CD14-positive monocyte (primary cell): ENCODE results near the gene CNTNAP5. TPM values are rescaled to one million over a fixed set of nuclear protein-coding genes. Genes with fewer than 3 reads are reported as not detected.

Experiments
- DNase-seq, 3 donors: peaks; one replicate each; pipeline ENCODE4 v3.0.0-alpha.2; 2011 to 2022
- H2AFZ ChIP-seq: 2 replicates; pipeline ENCODE4 v1.6.0; 2012; ENCODE audit warnings: mild to moderate bottlenecking, low read depth, low read length, inconsistent platforms; ENCODE audit not compliant: insufficient read depth, poor library complexity, severe bottlenecking
- H3K27ac ChIP-seq, 2 donors: 1 replicate in 1 of 2; 2 replicates in 1 of 2; pipeline ENCODE4 v1.5.1; 2012 to 2013; ENCODE audit warnings: low read length in 2 of 2, control low read depth in 1 of 2, inconsistent platforms in 1 of 2, low read depth in 1 of 2, mild to moderate bottlenecking in 1 of 2
- H3K27me3 ChIP-seq, 2 donors: one replicate each; pipeline versions ENCODE4 v1.6.0 to v1.6.1; 2011 to 2013; ENCODE audit warnings: low read length in 2 of 2; ENCODE audit not compliant: control insufficient read depth in 2 of 2, insufficient read depth in 2 of 2
- H3K36me3 ChIP-seq, 2 donors: replicated peaks in 1 of 2; 1 replicate in 1 of 2; 2 replicates in 1 of 2; pipeline versions ENCODE4 v1.5.1 to v1.6.1; 2012 to 2013; ENCODE audit warnings: low read length in 2 of 2, control low read depth in 1 of 2, inconsistent platforms in 1 of 2, mild to moderate bottlenecking in 1 of 2; ENCODE audit not compliant: insufficient read depth in 2 of 2, control insufficient read depth in 1 of 2
- H3K4me1 ChIP-seq, 2 donors: 1 replicate in 1 of 2; 2 replicates in 1 of 2; pipeline versions ENCODE4 v1.5.1 to v1.6.1; 2012 to 2013; ENCODE audit warnings: low read length in 2 of 2, control low read depth in 1 of 2, inconsistent platforms in 1 of 2, mild to moderate bottlenecking in 1 of 2, moderate library complexity in 1 of 2; ENCODE audit not compliant: insufficient read depth in 2 of 2, control insufficient read depth in 1 of 2
- H3K4me2 ChIP-seq: replicated peaks from 2 replicates; pipeline ENCODE3; 2012; ENCODE audit warnings: low read length, moderate library complexity, mild to moderate bottlenecking; ENCODE audit not compliant: poor library complexity, severe bottlenecking; ENCODE audit errors: extremely low read depth
- H3K4me3 ChIP-seq, 3 experiments: fragments of 200-600 bp in 1 of 3; sonication (generic) in 1 of 3; replicated peaks in 1 of 3; 1 replicate in 2 of 3; 2 replicates in 1 of 3; pipeline ENCODE4 v1.5.1; 2011 to 2013; ENCODE audit warnings: low read length in 3 of 3, mild to moderate bottlenecking in 3 of 3, control low read depth in 2 of 3, low read depth in 2 of 3, inconsistent platforms in 1 of 3, moderate library complexity in 1 of 3
- H3K79me2 ChIP-seq: 2 replicates; pipeline ENCODE4 v1.6.0; 2012; ENCODE audit warnings: mild to moderate bottlenecking, control low read depth, inconsistent platforms, low read length, moderate library complexity; ENCODE audit not compliant: insufficient read depth
- H3K9ac ChIP-seq: 2 replicates; pipeline ENCODE4 v1.6.0; 2017; ENCODE audit warnings: low read length, mild to moderate bottlenecking; ENCODE audit not compliant: insufficient read depth, poor library complexity, severe bottlenecking
- H3K9me3 ChIP-seq, 2 donors: replicated peaks in 1 of 2; 1 replicate in 1 of 2; 2 replicates in 1 of 2; pipeline versions ENCODE4 v1.5.1 to v1.6.1; 2012 to 2013; ENCODE audit warnings: low read length in 2 of 2, control low read depth in 1 of 2; ENCODE audit not compliant: control insufficient read depth in 1 of 2, insufficient read depth in 1 of 2
- H4K20me1 ChIP-seq: 2 replicates; pipeline ENCODE4 v1.6.0; 2012; ENCODE audit warnings: mild to moderate bottlenecking, low read length, control low read depth, moderate library complexity; ENCODE audit not compliant: insufficient read depth
- H3K27ac Mint-ChIP-seq, 7 donors: one replicate each; pipeline ENCODE4 v1.8.0; 2020; ENCODE audit warnings: mild to moderate bottlenecking in 7 of 7, mixed read lengths in 7 of 7, moderate library complexity in 6 of 7, inconsistent platforms in 2 of 7
- H3K27me3 Mint-ChIP-seq, 3 donors: one replicate each; pipeline ENCODE4 v1.8.0; 2021 to 2022; ENCODE audit warnings: low read depth in 3 of 3, mild to moderate bottlenecking in 3 of 3, mixed read lengths in 3 of 3, moderate library complexity in 3 of 3, inconsistent platforms in 1 of 3
- H3K36me3 Mint-ChIP-seq, 2 donors: one replicate each; pipeline ENCODE4 v1.8.0; 2020; ENCODE audit warnings: mixed read lengths in 2 of 2, inconsistent platforms in 1 of 2, mild to moderate bottlenecking in 1 of 2
- H3K4me1 Mint-ChIP-seq: one replicate; pipeline ENCODE4 v1.8.0; 2020; ENCODE audit warnings: mild to moderate bottlenecking, mixed read lengths
- H3K4me3 Mint-ChIP-seq, 2 donors: one replicate each; pipeline ENCODE4 v1.8.0; 2020; ENCODE audit warnings: mild to moderate bottlenecking in 2 of 2, mixed read lengths in 2 of 2, moderate library complexity in 1 of 2
- H3K9me3 Mint-ChIP-seq, 7 donors: one replicate each; pipeline ENCODE4 v1.8.0; 2020 to 2022; ENCODE audit warnings: mixed read lengths in 7 of 7, mild to moderate bottlenecking in 6 of 7, moderate library complexity in 6 of 7, inconsistent platforms in 2 of 7
- WGBS: methylation state at CpG from one replicate; pipeline ENCODE4 v1.1.5; 2013; ENCODE audit warnings: missing lambda C conversion rate; ENCODE audit not compliant: insufficient coverage; 5-methylcytosine and 5-hydroxymethylcytosine counted together
- intact Hi-C, 2 donors: fragments of 100-400 bp; cut with micrococcal nuclease; formaldehyde crosslinking; loops; one replicate each; pipeline versions ENCODE4 v1.15.0 to v1.15.1; 2023
- polyA plus RNA-seq, 3 donors: library from polyadenylated mRNA; depleted of rRNA in 1 of 3; unstranded in 2 of 3; stranded (reverse) in 1 of 3; fragments of 300-500 nt in 2 of 3; fragments of >200 nt in 1 of 3; fragmentation: Illumina TruSeq in 2 of 3; gene quantifications; 1 replicate in 2 of 3; 2 replicates in 1 of 3; pipeline ENCODE4 v1.2.3, GENCODE V29; 2012 to 2021
- TF ChIP-seq, protein P1 (sequence below): fragments of 200-600 bp; IDR thresholded peaks from one replicate; pipeline ENCODE4 v1.8.0; 2022; ENCODE audit warnings: antibody characterized with exemption, mild to moderate bottlenecking

The CNTNAP5 gene
- polyA plus RNA-seq, 3 donors: not detected

DNA sequence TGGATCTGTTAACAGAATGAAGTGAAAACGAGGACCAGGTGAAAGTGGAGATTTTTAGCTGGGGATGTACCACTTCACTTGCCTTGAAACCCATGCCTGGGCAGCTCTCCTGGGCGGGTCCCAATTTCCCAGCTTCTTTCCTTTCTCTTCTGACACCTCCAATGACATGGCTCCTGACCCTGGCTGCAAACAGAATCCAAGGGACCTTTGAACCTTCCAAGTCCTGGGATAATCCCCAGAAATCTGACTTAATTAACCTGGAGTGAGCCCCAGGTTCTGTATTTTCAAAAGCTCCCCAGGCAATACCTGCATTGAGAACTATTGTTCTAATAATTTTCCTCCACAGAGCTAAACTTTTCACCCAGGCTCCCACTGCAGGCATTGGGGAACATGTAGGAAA lies 495.9 kb downstream of the CNTNAP5 start:
- Mint-ChIP-seq H3K27me3 (peaks cover 0 to 2% (median 0%) of the 10 kb centered on the region in 3 donors), H3K36me3 (no peaks in the 10 kb centered on the region), H3K9me3 (peaks cover 3 to 22% (median 10%) of the 10 kb centered on the region in 7 donors), H3K4me1 (no peaks in the 10 kb centered on the region), H3K27ac (no peak overlapping the region), H3K4me3 (no peak overlapping the region)
- intact Hi-C loops: no loop called here
- Histone ChIP-seq H3K79me2 (no peaks in the 10 kb centered on the region), H3K27me3 (no peaks in the 10 kb centered on the region), H2AFZ (no peak overlapping the region), H3K36me3 (no peaks in the 10 kb centered on the region), H3K4me3 (no peak overlapping the region), H3K4me2 (no peak overlapping the region), H3K27ac (no peak overlapping the region), H3K9me3 (peaks cover 5 to 14% of the 10 kb centered on the region in 2 donors), H4K20me1 (no peaks in the 10 kb centered on the region), H3K4me1 (no peaks in the 10 kb centered on the region), H3K9ac (no peak overlapping the region)
- TF ChIP-seq, protein P1, sequence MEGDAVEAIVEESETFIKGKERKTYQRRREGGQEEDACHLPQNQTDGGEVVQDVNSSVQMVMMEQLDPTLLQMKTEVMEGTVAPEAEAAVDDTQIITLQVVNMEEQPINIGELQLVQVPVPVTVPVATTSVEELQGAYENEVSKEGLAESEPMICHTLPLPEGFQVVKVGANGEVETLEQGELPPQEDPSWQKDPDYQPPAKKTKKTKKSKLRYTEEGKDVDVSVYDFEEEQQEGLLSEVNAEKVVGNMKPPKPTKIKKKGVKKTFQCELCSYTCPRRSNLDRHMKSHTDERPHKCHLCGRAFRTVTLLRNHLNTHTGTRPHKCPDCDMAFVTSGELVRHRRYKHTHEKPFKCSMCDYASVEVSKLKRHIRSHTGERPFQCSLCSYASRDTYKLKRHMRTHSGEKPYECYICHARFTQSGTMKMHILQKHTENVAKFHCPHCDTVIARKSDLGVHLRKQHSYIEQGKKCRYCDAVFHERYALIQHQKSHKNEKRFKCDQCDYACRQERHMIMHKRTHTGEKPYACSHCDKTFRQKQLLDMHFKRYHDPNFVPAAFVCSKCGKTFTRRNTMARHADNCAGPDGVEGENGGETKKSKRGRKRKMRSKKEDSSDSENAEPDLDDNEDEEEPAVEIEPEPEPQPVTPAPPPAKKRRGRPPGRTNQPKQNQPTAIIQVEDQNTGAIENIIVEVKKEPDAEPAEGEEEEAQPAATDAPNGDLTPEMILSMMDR: no peak
- no CpG with 5 or more reads among the region's 2 CpGs for WGBS
- DNase-seq: no peak

DNA sequence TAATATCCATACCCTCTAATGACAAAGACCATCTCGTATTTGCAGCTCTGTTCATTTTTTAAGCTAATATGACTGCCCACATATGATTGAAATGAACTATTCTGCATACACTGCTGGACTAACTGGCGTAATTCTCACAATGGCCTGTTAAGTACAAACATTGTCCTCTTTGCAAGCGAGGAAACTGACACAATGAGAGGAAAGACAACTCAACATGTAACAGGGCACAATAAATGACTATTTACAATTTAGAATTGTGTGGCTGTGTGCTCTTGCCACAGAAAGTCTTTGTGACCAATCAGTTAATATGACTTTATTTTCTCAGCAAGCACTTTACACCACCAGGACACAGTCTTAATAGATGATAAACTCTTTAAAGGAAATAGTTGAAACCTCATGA lies 498.0 kb downstream of the CNTNAP5 start:
- no peaks in the 10 kb centered on the region for H4K20me1 ChIP-seq
- H3K27ac Mint-ChIP-seq: no peak overlapping the region
- WGBS: no CpG with 5 or more reads among the region's 3 CpGs
- H3K27me3 Mint-ChIP-seq: peaks cover 0 to 2% (median 0%) of the 10 kb centered on the region in 3 donors
- H2AFZ ChIP-seq: no peak overlapping the region
- DNase-seq: no peak
- H3K4me1 Mint-ChIP-seq: no peaks in the 10 kb centered on the region
- intact Hi-C loops: no loop called here
- no peaks in the 10 kb centered on the region for H3K4me1 ChIP-seq
- no peak overlapping the region for H3K9ac ChIP-seq
- no peaks in the 10 kb centered on the region for H3K36me3 ChIP-seq
- peaks cover 0 to 17% (median 0%) of the 10 kb centered on the region in 7 donors for H3K9me3 Mint-ChIP-seq
- H3K36me3 Mint-ChIP-seq: no peaks in the 10 kb centered on the region
- no peak overlapping the region for H3K4me3 Mint-ChIP-seq
- H3K4me2 ChIP-seq: no peak overlapping the region
- H3K79me2 ChIP-seq: no peaks in the 10 kb centered on the region
- H3K9me3 ChIP-seq: no peaks in the 10 kb centered on the region
- TF ChIP-seq, protein P1: no peak
- H3K4me3 ChIP-seq: no peak overlapping the region
- no peak overlapping the region for H3K27ac ChIP-seq
- H3K27me3 ChIP-seq: no peaks in the 10 kb centered on the region
